ENCODE data around the gene LRFN2. TPM values are rescaled to one million over a fixed set of nuclear protein-coding genes. Genes with fewer than 3 reads are reported as not detected.

LRFN2 gene
- total RNA-seq, 2 donors from 2014 or later = 0.29 to 0.50 TPM

GRCh38 chr6:40550202-40551101 is 36.7 kb downstream of the LRFN2 start:
- peak; percentile 58 for DNase-seq (ENCODE audit: low spot score)
- no peaks in the 10 kb centered on the region for H3K4me1 Mint-ChIP-seq (ENCODE audit: low read depth in 2 of 2)
- no peak overlapping the region for H3K27ac Mint-ChIP-seq
- no peaks in the 10 kb centered on the region for H3K36me3 Mint-ChIP-seq
- no peak overlapping the region for H3K4me3 Mint-ChIP-seq
- no peaks in the 10 kb centered on the region for H3K27me3 Mint-ChIP-seq
- H3K9me3 Mint-ChIP-seq = no peaks in the 10 kb centered on the region
- ATAC-seq = peak; percentile 43 to 59

- Mint-ChIP-seq H3K27ac (no peak overlapping the region), H3K36me3 (no peaks in the 10 kb centered on the region)
- ATAC-seq = no peak
These were observed 41.2 kb downstream of the LRFN2 start for GRCh38 chr6:40545954-40546353.

GRCh38 chr6:40543776-40544175 is 43.4 kb downstream of the LRFN2 start:
- Mint-ChIP-seq H3K4me1 (ENCODE audit: low read depth in 2 of 2) (peaks cover 0 to 3% of the 10 kb centered on the region in 2 donors), H3K4me3 (no peak overlapping the region), H3K27ac (no peak overlapping the region), H3K36me3 (no peaks in the 10 kb centered on the region), H3K9me3 (no peaks in the 10 kb centered on the region), H3K27me3 (no peaks in the 10 kb centered on the region)
- DNase-seq (ENCODE audit: low spot score) (peak; percentile 54), ATAC-seq (no peak)

More at GRCh38 chr6:40545954-40546353, 41.2 kb downstream of the LRFN2 start:
- Mint-ChIP-seq H3K9me3 (no peaks in the 10 kb centered on the region), H3K4me1 (ENCODE audit: low read depth in 2 of 2) (peaks cover 0 to 3% of the 10 kb centered on the region in 2 donors), H3K27me3 (no peaks in the 10 kb centered on the region), H3K4me3 (no peak overlapping the region)
- DNase-seq (ENCODE audit: low spot score) = peak; percentile 20

- H3K4me3 Mint-ChIP-seq = no peak overlapping the region
- DNase-seq (ENCODE audit: low spot score) = peak; percentile 34
These were observed 44.0 kb downstream of the LRFN2 start for GRCh38 chr6:40543146-40543545.

GRCh38 chr6:40542175-40542764 is 44.9 kb downstream of the LRFN2 start:
- Mint-ChIP-seq H3K4me1 (ENCODE audit: low read depth in 2 of 2) (peaks cover 0 to 3% of the 10 kb centered on the region in 2 donors), H3K27me3 (peaks cover 0 to 4% of the 10 kb centered on the region in 2 donors), H3K27ac (no peak overlapping the region), H3K36me3 (no peaks in the 10 kb centered on the region), H3K9me3 (no peaks in the 10 kb centered on the region), H3K4me3 (no peak overlapping the region)
- DNase-seq (ENCODE audit: low spot score) = peak; percentile 45
- ATAC-seq = no peak

More at GRCh38 chr6:40543146-40543545, 44.0 kb downstream of the LRFN2 start:
- Mint-ChIP-seq H3K4me1 (ENCODE audit: low read depth in 2 of 2) (peaks cover 0 to 3% of the 10 kb centered on the region in 2 donors), H3K36me3 (no peaks in the 10 kb centered on the region), H3K27me3 (peaks cover 0 to 4% of the 10 kb centered on the region in 2 donors), H3K9me3 (no peaks in the 10 kb centered on the region), H3K27ac (no peak overlapping the region)
- ATAC-seq = no peak

DNA sequence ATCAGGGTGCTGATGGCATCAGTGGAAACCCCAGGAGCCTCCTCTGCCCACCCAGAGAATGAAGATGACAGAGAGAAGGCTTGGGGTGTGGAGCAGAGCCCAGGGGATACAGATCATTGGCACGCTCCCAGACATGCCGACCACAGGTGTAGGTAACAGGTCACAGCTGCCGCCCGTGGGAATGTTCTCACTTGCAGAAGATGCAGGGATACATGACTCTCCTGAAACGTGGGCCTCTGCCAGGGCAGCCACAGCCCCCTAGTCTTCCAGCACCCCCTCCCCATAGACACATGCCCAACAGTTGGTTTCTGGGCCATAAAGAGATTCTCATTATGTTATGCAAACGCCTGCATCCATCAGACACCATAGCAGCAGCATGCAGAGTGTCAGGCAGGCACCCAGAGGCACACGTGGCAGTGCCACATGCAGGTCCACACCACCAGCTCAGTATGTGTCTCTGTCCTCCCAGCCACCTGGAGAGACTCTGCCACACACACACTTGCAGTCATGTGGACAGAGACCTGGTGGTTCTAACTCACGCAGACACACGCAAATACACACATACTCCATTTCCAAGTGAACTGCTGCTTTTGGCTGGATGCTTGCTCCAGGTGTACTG is 45.5 kb downstream of the LRFN2 start:
- H3K27me3 Mint-ChIP-seq = peaks cover 0 to 4% of the 10 kb centered on the region in 2 donors
- no peaks in the 10 kb centered on the region for H3K9me3 Mint-ChIP-seq
- peaks cover 0 to 3% of the 10 kb centered on the region in 2 donors for H3K4me1 Mint-ChIP-seq (ENCODE audit: low read depth in 2 of 2)
- no peak for ATAC-seq
- peak; percentile 12 for DNase-seq (ENCODE audit: low spot score)
- H3K27ac Mint-ChIP-seq = no peak overlapping the region
- H3K36me3 Mint-ChIP-seq = no peaks in the 10 kb centered on the region
- H3K4me3 Mint-ChIP-seq = no peak overlapping the region

DNA sequence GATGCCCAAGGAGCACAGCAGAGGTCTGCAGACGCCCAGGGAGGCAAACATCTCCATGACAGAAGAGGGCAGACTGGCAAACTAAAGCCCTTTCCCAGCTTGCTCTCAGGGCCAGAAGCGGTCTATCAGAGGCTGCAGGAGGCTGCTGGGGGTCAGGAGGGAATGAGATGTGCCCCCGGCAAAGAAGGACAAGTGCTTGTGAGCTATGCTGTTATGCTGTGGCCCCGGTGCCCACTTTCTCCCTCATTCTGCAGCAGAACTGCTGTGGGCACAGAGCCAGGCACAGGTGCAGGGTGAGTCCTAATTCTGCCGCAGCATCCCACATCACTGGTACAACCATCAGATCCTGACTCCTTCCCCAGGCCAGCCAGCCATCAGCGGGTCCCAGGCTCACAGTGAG is 46.4 kb downstream of the LRFN2 start:
- Mint-ChIP-seq H3K4me3 (no peak overlapping the region), H3K27ac (no peak overlapping the region), H3K9me3 (no peaks in the 10 kb centered on the region), H3K36me3 (no peaks in the 10 kb centered on the region), H3K27me3 (peaks cover 0 to 4% of the 10 kb centered on the region in 2 donors), H3K4me1 (ENCODE audit: low read depth in 2 of 2) (peaks cover 0 to 3% of the 10 kb centered on the region in 2 donors)
- no peak for ATAC-seq
- DNase-seq (ENCODE audit: low spot score) = peak; percentile 48

DNA sequence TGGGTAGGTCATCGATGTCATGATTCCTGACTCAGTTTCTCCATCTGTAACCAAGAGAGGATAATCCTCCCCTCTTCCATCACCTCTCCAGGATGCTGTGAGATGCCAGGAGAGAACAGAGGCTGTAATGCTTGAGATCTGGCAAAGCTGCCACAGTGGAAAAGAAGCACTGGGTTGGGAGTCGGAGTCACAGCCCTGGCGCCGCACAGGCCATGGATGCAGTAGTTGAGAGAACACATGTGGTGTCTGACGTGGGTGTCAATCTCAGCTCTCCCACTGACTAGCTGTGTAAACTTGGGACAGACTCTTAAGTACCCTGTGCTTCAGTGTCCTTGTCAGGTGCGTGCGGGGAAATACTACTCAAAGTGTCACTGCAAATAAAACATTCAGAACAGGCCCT is 47.3 kb downstream of the LRFN2 start:
- ATAC-seq = no peak
- Mint-ChIP-seq H3K4me3 (no peak overlapping the region), H3K4me1 (ENCODE audit: low read depth in 2 of 2) (peaks cover 0 to 3% of the 10 kb centered on the region in 2 donors), H3K27me3 (peaks cover 0 to 4% of the 10 kb centered on the region in 2 donors), H3K36me3 (no peaks in the 10 kb centered on the region), H3K9me3 (no peaks in the 10 kb centered on the region), H3K27ac (no peak overlapping the region)
- DNase-seq (ENCODE audit: low spot score) = peak; percentile 29

GRCh38 chr6:40538556-40538955 is 48.6 kb downstream of the LRFN2 start:
- Mint-ChIP-seq H3K36me3 (no peaks in the 10 kb centered on the region), H3K4me1 (ENCODE audit: low read depth in 2 of 2) (peaks cover 0 to under 1% of the 10 kb centered on the region in 2 donors), H3K9me3 (no peaks in the 10 kb centered on the region), H3K4me3 (no peak overlapping the region), H3K27me3 (peaks cover 0 to 4% of the 10 kb centered on the region in 2 donors), H3K27ac (no peak overlapping the region)
- ATAC-seq (no peak), DNase-seq (ENCODE audit: low spot score) (no peak)

DNA sequence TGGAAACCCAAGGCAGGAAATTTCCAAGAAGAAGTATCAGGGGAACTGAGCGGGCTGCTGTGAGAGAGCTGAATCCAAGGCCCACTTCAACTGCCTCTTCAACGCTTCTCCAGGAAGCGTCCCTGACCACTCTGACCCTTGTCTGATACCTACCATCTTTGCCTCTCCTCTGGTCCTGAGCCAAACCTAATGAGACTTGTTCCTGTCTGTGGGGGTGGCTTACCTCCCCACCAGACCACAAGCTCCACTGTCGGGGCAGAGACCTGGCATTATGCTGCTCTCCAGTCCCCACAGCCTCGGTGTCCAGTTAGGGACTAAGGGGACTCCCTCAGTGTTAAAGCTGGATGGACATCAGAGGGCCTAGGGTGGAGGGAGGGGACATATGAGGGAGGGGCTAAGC is 49.7 kb downstream of the LRFN2 start:
- Mint-ChIP-seq H3K4me3 (no peak overlapping the region), H3K27ac (no peak overlapping the region), H3K27me3 (peaks cover 0 to 7% of the 10 kb centered on the region in 2 donors), H3K36me3 (no peaks in the 10 kb centered on the region), H3K4me1 (ENCODE audit: low read depth in 2 of 2) (peaks cover 3 to 12% of the 10 kb centered on the region in 2 donors), H3K9me3 (no peaks in the 10 kb centered on the region)
- ATAC-seq (no peak), DNase-seq (ENCODE audit: low spot score) (peak; percentile 15)

DNA sequence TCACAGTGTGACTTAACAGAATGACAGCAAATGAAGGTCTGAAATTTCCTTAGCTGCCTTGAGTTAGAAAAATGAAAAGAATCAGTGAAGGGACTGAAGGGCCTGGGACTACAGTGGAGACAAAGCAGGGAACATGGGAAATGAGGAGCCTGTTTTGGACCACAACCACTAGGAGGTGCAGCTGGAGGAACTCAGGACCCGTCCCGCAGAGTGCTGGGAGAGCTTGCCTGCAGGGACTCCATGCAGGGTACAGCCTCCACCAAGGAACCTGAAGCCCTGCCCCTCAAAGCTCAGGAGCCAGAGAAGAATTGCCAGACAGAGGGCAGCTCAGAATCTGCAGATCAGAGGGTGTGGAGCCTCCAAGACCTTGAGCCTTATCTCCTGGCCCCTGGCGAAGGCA is 50.7 kb downstream of the LRFN2 start:
- no peaks in the 10 kb centered on the region for H3K36me3 Mint-ChIP-seq
- no peak for ATAC-seq
- no peaks in the 10 kb centered on the region for H3K9me3 Mint-ChIP-seq
- H3K27ac Mint-ChIP-seq = no peak overlapping the region
- peak; percentile 13 for DNase-seq (ENCODE audit: low spot score)
- H3K4me1 Mint-ChIP-seq (ENCODE audit: low read depth in 2 of 2) = peaks cover 3 to 12% of the 10 kb centered on the region in 2 donors
- no peak overlapping the region for H3K4me3 Mint-ChIP-seq
- H3K27me3 Mint-ChIP-seq = peaks cover 0 to 7% of the 10 kb centered on the region in 2 donors

GRCh38 chr6:40535819-40536380 is 51.3 kb downstream of the LRFN2 start:
- no peak for ATAC-seq
- Mint-ChIP-seq H3K36me3 (no peaks in the 10 kb centered on the region), H3K4me1 (ENCODE audit: low read depth in 2 of 2) (peaks cover 3 to 12% of the 10 kb centered on the region in 2 donors), H3K4me3 (no peak overlapping the region), H3K27me3 (peaks cover 0 to 7% of the 10 kb centered on the region in 2 donors), H3K9me3 (no peaks in the 10 kb centered on the region), H3K27ac (no peak overlapping the region)
- no peak for DNase-seq (ENCODE audit: low spot score)

DNA sequence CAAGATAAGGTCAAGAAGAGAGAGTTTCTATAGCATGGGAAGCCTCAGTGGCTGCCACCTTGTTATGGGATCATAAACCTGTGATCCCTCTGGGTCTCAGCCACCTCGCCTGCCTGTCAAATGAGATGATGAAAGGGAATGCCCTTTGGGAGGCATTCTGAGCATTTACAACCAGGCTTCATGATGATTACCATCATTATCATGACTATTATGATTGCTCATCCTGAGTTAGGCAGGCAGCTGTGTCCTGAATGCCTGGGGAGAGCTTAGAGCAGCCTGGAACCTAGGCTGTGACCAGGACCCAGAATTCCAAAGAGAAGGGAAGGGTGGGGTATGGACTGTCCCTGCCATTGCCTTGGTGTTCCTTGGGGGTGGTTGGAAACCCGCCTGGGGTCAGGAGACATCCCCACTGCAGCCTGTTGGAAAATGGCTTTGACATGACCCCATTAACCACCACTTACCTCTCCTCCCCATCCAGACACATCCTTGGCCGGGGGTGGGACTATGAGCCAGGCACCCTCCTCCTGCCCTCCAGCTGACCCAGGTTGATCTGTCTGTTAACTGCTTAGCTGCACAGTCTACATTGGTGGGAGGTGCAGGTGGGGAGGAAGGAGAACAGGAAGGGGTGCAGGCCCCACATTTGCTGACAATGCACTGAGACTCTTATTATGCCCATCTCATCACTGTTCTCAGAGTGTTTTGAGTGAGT is 51.9 kb downstream of the LRFN2 start:
- ATAC-seq (no peak), DNase-seq (ENCODE audit: low spot score) (no peak)
- no peaks in the 10 kb centered on the region for H3K36me3 Mint-ChIP-seq
- H3K4me3 Mint-ChIP-seq = no peak overlapping the region
- peaks cover 0 to 7% of the 10 kb centered on the region in 2 donors for H3K27me3 Mint-ChIP-seq
- H3K27ac Mint-ChIP-seq = no peak overlapping the region
- peaks cover 3 to 12% of the 10 kb centered on the region in 2 donors for H3K4me1 Mint-ChIP-seq (ENCODE audit: low read depth in 2 of 2)
- no peaks in the 10 kb centered on the region for H3K9me3 Mint-ChIP-seq

Data from natural killer cell treated with Interleukin-12 subunit alpha and Interleukin-12 subunit beta and Interleukin-15 and Interleukin-18, amount 100 ng/mL, for 72 hours (primary cell).